Measurements from ENCODE around the gene FUCA1.

Gene FUCA1

DNA sequence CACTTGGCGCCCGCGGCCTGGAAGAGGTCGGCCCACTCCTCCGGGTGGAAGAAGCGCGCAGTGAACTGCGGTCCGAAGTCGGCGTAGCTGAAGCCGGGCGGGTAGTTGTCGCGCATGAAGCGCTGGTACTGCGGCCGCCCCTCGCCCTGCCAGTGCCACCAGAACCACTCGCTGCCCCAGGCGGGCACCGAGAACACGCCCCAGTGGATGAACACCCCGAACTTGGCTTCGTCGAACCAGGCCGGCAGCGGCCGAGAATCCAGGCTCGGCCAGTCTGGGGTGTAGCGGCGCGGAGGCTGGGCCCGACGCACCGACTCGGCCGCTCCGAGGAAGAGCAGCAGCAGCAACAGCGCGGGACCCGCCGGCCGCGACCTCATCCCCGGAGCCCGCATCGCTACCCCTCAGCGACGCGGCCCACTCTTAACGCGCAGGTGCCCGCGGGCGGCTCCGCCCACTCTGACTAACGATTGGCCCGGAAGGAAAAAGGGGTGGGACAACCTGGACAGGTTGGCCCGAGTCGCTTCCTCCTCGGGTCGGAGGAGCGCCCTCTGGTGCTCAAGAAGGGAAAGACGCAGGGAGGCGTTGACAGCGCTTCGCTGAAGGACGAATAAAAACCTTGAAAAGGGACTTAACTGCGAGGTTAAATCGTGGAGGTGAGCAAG, at the start of gene FUCA1:
Gene FUCA1, minus strand, starts transcription at position 396 of the 662 bp plus-strand sequence. Its CDS starts 4 bp downstream, at position 392.
- peak within 1 kb of the TSS; percentile 61 for H3K4me3 ChIP-seq (ENCODE audit: low read depth, low read length)
- TF ChIP-seq, protein P1, sequence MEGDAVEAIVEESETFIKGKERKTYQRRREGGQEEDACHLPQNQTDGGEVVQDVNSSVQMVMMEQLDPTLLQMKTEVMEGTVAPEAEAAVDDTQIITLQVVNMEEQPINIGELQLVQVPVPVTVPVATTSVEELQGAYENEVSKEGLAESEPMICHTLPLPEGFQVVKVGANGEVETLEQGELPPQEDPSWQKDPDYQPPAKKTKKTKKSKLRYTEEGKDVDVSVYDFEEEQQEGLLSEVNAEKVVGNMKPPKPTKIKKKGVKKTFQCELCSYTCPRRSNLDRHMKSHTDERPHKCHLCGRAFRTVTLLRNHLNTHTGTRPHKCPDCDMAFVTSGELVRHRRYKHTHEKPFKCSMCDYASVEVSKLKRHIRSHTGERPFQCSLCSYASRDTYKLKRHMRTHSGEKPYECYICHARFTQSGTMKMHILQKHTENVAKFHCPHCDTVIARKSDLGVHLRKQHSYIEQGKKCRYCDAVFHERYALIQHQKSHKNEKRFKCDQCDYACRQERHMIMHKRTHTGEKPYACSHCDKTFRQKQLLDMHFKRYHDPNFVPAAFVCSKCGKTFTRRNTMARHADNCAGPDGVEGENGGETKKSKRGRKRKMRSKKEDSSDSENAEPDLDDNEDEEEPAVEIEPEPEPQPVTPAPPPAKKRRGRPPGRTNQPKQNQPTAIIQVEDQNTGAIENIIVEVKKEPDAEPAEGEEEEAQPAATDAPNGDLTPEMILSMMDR (IDR thresholded peaks at IDR 0.05; ENCODE audit: low read depth, low read length, missing control alignments) = peak; percentile 92
- DNase-seq (ENCODE audit: low read depth) = peak; percentile 92

DNA sequence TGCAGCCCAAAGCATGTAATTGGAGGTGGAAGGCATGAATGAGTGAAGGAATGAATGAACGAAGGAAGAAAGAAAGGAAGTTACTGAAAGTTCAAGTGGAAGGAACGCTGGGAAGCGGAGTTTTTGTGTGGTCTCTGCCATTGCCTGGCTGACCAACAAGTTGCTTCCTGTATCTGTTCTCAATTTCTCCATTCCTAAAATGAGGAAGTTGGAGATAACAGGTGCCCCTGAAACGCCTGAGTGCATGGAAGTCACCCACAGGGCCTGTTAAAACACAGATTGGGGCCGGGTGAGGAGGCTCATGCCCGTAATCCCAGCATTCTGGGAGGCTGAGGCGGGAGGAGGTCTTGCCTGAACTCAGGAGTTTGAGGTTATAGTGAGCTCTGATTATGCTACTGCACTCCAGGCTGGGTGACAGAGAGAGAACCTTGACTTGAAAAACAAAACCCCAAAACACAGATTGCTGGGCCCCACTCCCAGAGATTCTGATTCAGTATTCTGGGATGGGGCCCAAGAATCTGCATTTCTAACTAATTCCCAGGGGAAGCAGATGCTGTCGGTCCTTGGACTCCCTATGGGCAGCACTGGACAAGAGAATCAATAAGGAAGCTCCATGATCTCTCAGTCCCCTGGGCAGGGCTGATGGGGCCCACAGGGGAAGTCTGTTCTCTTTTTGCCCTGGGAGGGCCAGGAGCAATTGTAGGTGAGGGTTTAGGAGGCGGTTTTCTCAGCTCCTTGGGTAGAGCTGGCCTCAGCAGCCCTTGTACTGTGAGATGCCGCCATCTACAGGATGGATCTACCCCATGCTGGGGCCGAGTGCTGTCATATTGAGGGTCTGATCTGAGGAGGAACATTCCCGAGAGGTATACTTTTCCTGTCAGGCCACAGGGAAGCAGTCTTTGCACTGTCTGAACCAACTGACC, 48.4 kb upstream of the FUCA1 start:
- DNase-seq (ENCODE audit: low read depth) = peak; percentile 77
- H3K4me3 ChIP-seq (ENCODE audit: low read depth, low read length) = no peak overlapping the region
- TF ChIP-seq, protein P1 (IDR thresholded peaks at IDR 0.05; ENCODE audit: low read depth, low read length, missing control alignments) = peak; percentile 87

GRCh38 chr1:23915466-23915865, 47.4 kb upstream of the FUCA1 start:
- TF ChIP-seq, protein P1 (IDR thresholded peaks at IDR 0.05; ENCODE audit: low read depth, low read length, missing control alignments) = no peak
- DNase-seq (ENCODE audit: low read depth) = no peak
- H3K4me3 ChIP-seq (ENCODE audit: low read depth, low read length) = no peak overlapping the region

DNA sequence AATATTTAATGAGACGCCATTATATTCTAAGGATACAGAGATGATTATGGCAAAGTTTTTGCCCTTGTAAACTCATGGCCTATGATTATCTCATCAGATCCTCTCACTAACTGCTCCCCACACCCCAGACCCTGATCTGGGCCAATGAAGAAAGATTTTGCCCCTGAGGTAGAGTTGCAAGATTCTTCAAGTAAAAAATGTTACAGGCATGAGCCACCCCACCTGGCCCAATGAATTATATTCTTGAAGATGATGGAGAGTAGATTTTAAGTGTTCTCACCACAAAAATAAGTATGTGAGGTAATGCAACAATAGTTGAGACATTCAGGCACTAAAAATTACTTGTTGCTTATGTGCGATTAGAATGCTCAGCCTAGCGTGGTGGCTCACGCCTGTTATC, 46.8 kb upstream of the FUCA1 start:
- TF ChIP-seq, protein P1 (IDR thresholded peaks at IDR 0.05; ENCODE audit: low read depth, low read length, missing control alignments) = no peak
- DNase-seq (ENCODE audit: low read depth) = no peak
- no peak overlapping the region for H3K4me3 ChIP-seq (ENCODE audit: low read depth, low read length)

GRCh38 chr1:23913212-23913880, 45.3 kb upstream of the FUCA1 start, which contains the start of gene CNR2:
TSS of gene CNR2 (minus strand) at chr1:23913362. CDS start at chr1:23875617, 37,745 bp downstream.
- TF ChIP-seq, protein P1 (IDR thresholded peaks at IDR 0.05; ENCODE audit: low read depth, low read length, missing control alignments) = no peak
- peak within 1 kb of the TSS; percentile 48 for H3K4me3 ChIP-seq (ENCODE audit: low read depth, low read length)
- DNase-seq (ENCODE audit: low read depth) = no peak

- peak overlapping the region; percentile 48 for H3K4me3 ChIP-seq (ENCODE audit: low read depth, low read length)
- TF ChIP-seq, protein P1 (IDR thresholded peaks at IDR 0.05; ENCODE audit: low read depth, low read length, missing control alignments) = no peak
- no peak for DNase-seq (ENCODE audit: low read depth)
Measured at GRCh38 chr1:23911921-23912320, 43.8 kb upstream of the FUCA1 start.
